Type B pancreatic cell (in vitro differentiated cells): Measurements from ENCODE around the gene FGD3. TPM values are rescaled to one million over a fixed set of nuclear protein-coding genes. Genes with fewer than 3 reads are reported as not detected.

Source experiments
- DNase-seq: peaks from one replicate; pipeline ENCODE4 v3.0.0; 2021; ENCODE audit warnings: mixed read lengths; ENCODE audit not compliant: unreplicated experiment; ENCODE audit errors: extremely low spot score
- H3K27ac Mint-ChIP-seq: 2 replicates; pipeline ENCODE4 v1.8.0; 2021; ENCODE audit warnings: mild to moderate bottlenecking, mixed read lengths
- H3K27me3 Mint-ChIP-seq: 2 replicates; pipeline ENCODE4 v1.8.0; 2021; ENCODE audit warnings: mixed read lengths
- H3K36me3 Mint-ChIP-seq: 2 replicates; pipeline ENCODE4 v1.8.0; 2021; ENCODE audit warnings: mixed read lengths
- H3K4me1 Mint-ChIP-seq: one replicate; pipeline ENCODE4 v1.8.0; 2021; ENCODE audit warnings: mixed read lengths; ENCODE audit not compliant: unreplicated experiment
- H3K4me3 Mint-ChIP-seq: 2 replicates; pipeline ENCODE4 v1.8.0; 2021; ENCODE audit warnings: mild to moderate bottlenecking, mixed read lengths
- H3K9me3 Mint-ChIP-seq: 2 replicates; pipeline ENCODE4 v1.8.0; 2021; ENCODE audit warnings: mixed read lengths
- CTCF ChIP-seq: fragments of 200-600 bp; sonication (generic); conservative IDR thresholded peaks from 2 replicates; pipeline ENCODE4 v1.5.0; 2021; ENCODE audit warnings: antibody characterized with exemption, mild to moderate bottlenecking
- total RNA-seq: library from RNA; stranded (reverse); gene quantifications from 2 replicates; pipeline ENCODE4 v1.2.1, GENCODE V29; 2021; ENCODE audit warnings: low replicate concordance

Gene FGD3
- total RNA-seq, 1 donor from 2014 or later: 5.5 TPM

- peaks cover 3% of the 10 kb centered on the region for H3K27me3 Mint-ChIP-seq
- H3K27ac Mint-ChIP-seq: no peak overlapping the region
- H3K36me3 Mint-ChIP-seq: no peaks in the 10 kb centered on the region
- peaks cover 10% of the 10 kb centered on the region for H3K4me1 Mint-ChIP-seq
- H3K4me3 Mint-ChIP-seq: no peak overlapping the region
- H3K9me3 Mint-ChIP-seq: no peaks in the 10 kb centered on the region
- no peak for TF ChIP-seq CTCF
- DNase-seq: no peak
Observed at GRCh38 chr9:93064392-93065134, 117.2 kb downstream of the FGD3 start.

- Mint-ChIP-seq H3K4me3 (no peak overlapping the region), H3K27me3 (peaks cover 3% of the 10 kb centered on the region), H3K36me3 (no peaks in the 10 kb centered on the region), H3K9me3 (no peaks in the 10 kb centered on the region), H3K4me1 (peaks cover 10% of the 10 kb centered on the region), H3K27ac (no peak overlapping the region)
- no peak for DNase-seq
- TF ChIP-seq CTCF: no peak
Observed at GRCh38 chr9:93065135-93065720, 117.9 kb downstream of the FGD3 start.

GRCh38 chr9:93066978-93067603 lies 119.8 kb downstream of the FGD3 start:
- Mint-ChIP-seq H3K36me3 (no peaks in the 10 kb centered on the region), H3K9me3 (no peaks in the 10 kb centered on the region), H3K27ac (no peak overlapping the region), H3K4me1 (no peaks in the 10 kb centered on the region), H3K4me3 (no peak overlapping the region), H3K27me3 (no peaks in the 10 kb centered on the region)
- no peak for TF ChIP-seq CTCF
- no peak for DNase-seq

GRCh38 chr9:93068956-93069355 lies 121.6 kb downstream of the FGD3 start:
- H3K27ac Mint-ChIP-seq: no peak overlapping the region
- no peak overlapping the region for H3K4me3 Mint-ChIP-seq
- TF ChIP-seq CTCF: no peak
- H3K4me1 Mint-ChIP-seq: no peaks in the 10 kb centered on the region
- H3K36me3 Mint-ChIP-seq: no peaks in the 10 kb centered on the region
- DNase-seq: no peak
- no peaks in the 10 kb centered on the region for H3K27me3 Mint-ChIP-seq
- H3K9me3 Mint-ChIP-seq: no peaks in the 10 kb centered on the region

GRCh38 chr9:93071464-93071863 lies 124.1 kb downstream of the FGD3 start:
- DNase-seq: no peak
- Mint-ChIP-seq H3K36me3 (no peaks in the 10 kb centered on the region), H3K27ac (no peak overlapping the region), H3K4me3 (no peak overlapping the region), H3K4me1 (no peaks in the 10 kb centered on the region), H3K9me3 (no peaks in the 10 kb centered on the region), H3K27me3 (no peaks in the 10 kb centered on the region)
- TF ChIP-seq CTCF: no peak
